Keratinocyte (primary cell): ENCODE data around the gene RMND5A. TPM values are rescaled to one million over a fixed set of nuclear protein-coding genes. Genes with fewer than 3 reads are reported as not detected.

ENCODE experiments used
- DNase-seq: peaks from one replicate; pipeline ENCODE4 v3.0.0-alpha.2; 2011; ENCODE audit warnings: low read depth, missing footprints, low spot score
- FAIRE-seq: peaks from 2 replicates; lab custom pipeline; 2011; peaks lifted over from hg19 to GRCh38; lab: Jason Lieb, UNC
- H2AFZ ChIP-seq: 2 replicates; pipeline ENCODE4 v1.6.0; 2012; ENCODE audit warnings: low read length, control low read depth, inconsistent platforms; ENCODE audit not compliant: control insufficient read depth
- H3K27ac ChIP-seq: 2 replicates; pipeline ENCODE4 v1.5.1; 2011; ENCODE audit warnings: low read length; ENCODE audit not compliant: control insufficient read depth, insufficient read depth
- H3K27me3 ChIP-seq: 3 replicates; pipeline ENCODE4 v1.6.0; 2011; ENCODE audit warnings: low read length; ENCODE audit not compliant: control insufficient read depth, insufficient read depth; ENCODE audit errors: extremely low read depth
- H3K36me3 ChIP-seq, 2 experiments: 2 replicates in 1 of 2; 3 replicates in 1 of 2; pipeline ENCODE4 v1.5.1; 2011; ENCODE audit warnings: low read length in 2 of 2, mild to moderate bottlenecking in 1 of 2; ENCODE audit not compliant: control insufficient read depth in 2 of 2, insufficient read depth in 2 of 2; ENCODE audit errors: extremely low read depth in 1 of 2
- H3K4me1 ChIP-seq: 3 replicates; pipeline ENCODE4 v1.5.1; 2011; ENCODE audit warnings: low read length; ENCODE audit not compliant: control insufficient read depth, insufficient read depth; ENCODE audit errors: extremely low read depth
- H3K4me2 ChIP-seq: 3 replicates; pipeline ENCODE4 v1.6.0; 2011; ENCODE audit warnings: low read depth, low read length; ENCODE audit not compliant: control insufficient read depth, insufficient read depth; ENCODE audit errors: extremely low read depth
- H3K4me3 ChIP-seq, 3 experiments: fragments of 200-600 bp in 1 of 3; sonication (generic) in 1 of 3; 2 replicates in 2 of 3; 3 replicates in 1 of 3; pipeline ENCODE4 v1.5.1; 2011 to 2016; ENCODE audit warnings: low read length in 3 of 3, mild to moderate bottlenecking in 3 of 3, control low read depth in 2 of 3, inconsistent platforms in 1 of 3, low read depth in 1 of 3, mixed read lengths in 1 of 3, mixed run types in 1 of 3, moderate library complexity in 1 of 3; ENCODE audit not compliant: control insufficient read depth in 2 of 3, insufficient read depth in 2 of 3; ENCODE audit errors: extremely low read depth in 1 of 3
- H3K79me2 ChIP-seq: 2 replicates; pipeline ENCODE4 v1.6.0; 2012; ENCODE audit warnings: low read length; ENCODE audit not compliant: control insufficient read depth, insufficient read depth
- H3K9ac ChIP-seq: 3 replicates; pipeline ENCODE4 v1.6.0; 2011; ENCODE audit warnings: low read length; ENCODE audit not compliant: control insufficient read depth, insufficient read depth; ENCODE audit errors: extremely low read depth
- H3K9me1 ChIP-seq: 3 replicates; pipeline ENCODE4 v1.6.0; 2011; ENCODE audit warnings: low read length; ENCODE audit not compliant: control insufficient read depth, insufficient read depth; ENCODE audit errors: extremely low read depth
- H3K9me3 ChIP-seq: 2 replicates; pipeline ENCODE4 v1.5.1; 2012; ENCODE audit warnings: low read depth, low read length; ENCODE audit not compliant: control insufficient read depth
- H4K20me1 ChIP-seq: 3 replicates; pipeline ENCODE4 v1.6.0; 2011; ENCODE audit warnings: low read length; ENCODE audit not compliant: control insufficient read depth, insufficient read depth; ENCODE audit errors: extremely low read depth
- EZH2 ChIP-seq: IDR thresholded peaks from one replicate; pipeline ENCODE4 v1.6.1; 2012; ENCODE audit warnings: inconsistent platforms, mild to moderate bottlenecking, low read length, moderate library complexity
- dilution Hi-C: fragments of 300-500 bp; cut with MboI; formaldehyde crosslinking; loops from one replicate; pipeline ENCODE4 v1.7.0; 2020; ENCODE audit warnings: low sequenced_read_pairs; ENCODE audit not compliant: extremely low pct_ligation_motif_present
- polyA plus RNA-seq, 5 experiments: library from polyadenylated mRNA; depleted of rRNA in 3 of 5; stranded (reverse) in 3 of 5; stranded (forward) in 1 of 5; unstranded in 1 of 5; fragments of >200 nt; gene quantifications; 1 replicate in 1 of 5; 2 replicates in 3 of 5; 3 replicates in 1 of 5; pipeline versions ENCODE4 v1.2.1 to v1.2.3, GENCODE V29; 2011 to 2012; ENCODE audit warnings: missing spikeins in 2 of 5, low read depth in 1 of 5, low replicate concordance in 1 of 5
- TF ChIP-seq, protein P1 (sequence below), 3 experiments: IDR thresholded peaks in 1 of 3; conservative IDR thresholded peaks in 1 of 3; optimal IDR thresholded peaks in 1 of 3; 2 replicates in 2 of 3; 3 replicates in 1 of 3; pipeline versions ENCODE3 to v1.5.1; 2011; ENCODE audit warnings: low read length in 3 of 3, mild to moderate bottlenecking in 3 of 3, moderate library complexity in 2 of 3, control low read depth in 1 of 3, inconsistent platforms in 1 of 3; ENCODE audit not compliant: insufficient read depth in 2 of 3; ENCODE audit errors: extremely low read depth in 1 of 3

The RMND5A gene
- polyA plus RNA-seq, 1 donor (not counting 4 experiments of a cell fraction or from before 2014, with no cell fraction given), result 26.0 TPM

DNA sequence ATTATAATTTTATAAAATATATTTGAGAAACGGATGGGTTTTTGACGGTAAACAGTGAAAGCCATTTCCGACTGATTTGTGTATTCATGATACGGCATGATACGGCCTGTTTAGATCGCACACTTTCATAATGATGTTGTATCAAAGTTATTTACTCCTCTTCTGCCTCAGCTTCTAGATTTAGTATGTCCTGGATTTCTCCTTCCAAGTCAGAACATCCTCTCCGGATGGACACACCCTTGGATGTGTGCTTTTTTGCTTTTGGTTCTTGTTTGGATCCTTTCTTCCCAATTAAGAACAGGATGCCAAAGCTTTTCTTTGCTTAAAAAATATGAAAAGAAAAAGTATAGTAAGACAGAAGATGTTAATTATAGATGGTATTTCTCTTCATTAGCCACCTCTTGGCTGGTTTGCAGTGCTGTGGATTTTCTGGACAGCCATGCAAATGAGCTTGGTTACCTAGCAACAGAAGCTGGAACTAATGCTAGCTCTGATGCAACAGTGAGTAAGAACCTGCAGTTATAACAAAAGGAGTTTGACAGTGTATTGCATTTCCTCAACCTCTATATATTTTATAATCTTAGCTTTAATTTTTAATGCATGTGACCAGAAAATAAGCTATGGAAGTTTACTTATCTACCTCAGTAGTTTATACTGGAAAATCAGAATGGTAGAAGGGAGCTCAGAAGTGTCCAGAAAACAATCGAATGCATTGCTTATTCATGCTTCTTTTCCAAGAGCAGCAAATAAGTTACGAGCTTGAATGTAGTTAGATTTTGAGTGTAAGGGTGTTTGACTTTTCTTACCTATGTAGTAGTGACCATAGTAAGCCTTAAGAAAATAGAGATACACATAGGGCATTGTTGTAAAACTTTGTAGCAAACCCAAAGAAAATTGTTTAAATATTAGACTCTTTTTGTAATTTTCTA is 27.9 kb downstream of the RMND5A start:
- peak overlapping the region; percentile 86 for H3K27ac ChIP-seq
- no peaks in the 10 kb centered on the region for H4K20me1 ChIP-seq
- dilution Hi-C loops, result no loop called here
- H3K9me3 ChIP-seq, result peaks cover 2% of the 10 kb centered on the region
- H3K9me1 ChIP-seq, result no peaks in the 10 kb centered on the region
- peaks cover 9% of the 10 kb centered on the region for H3K4me1 ChIP-seq
- H2AFZ ChIP-seq, result no peak overlapping the region
- H3K79me2 ChIP-seq, result peaks cover 36% of the 10 kb centered on the region
- FAIRE-seq (no peak), DNase-seq (no peak)
- H3K36me3 ChIP-seq, result peaks cover 0 to 10% of the 10 kb centered on the region in 2 experiments
- H3K4me2 ChIP-seq, result peak overlapping the region; percentile 45
- H3K27me3 ChIP-seq, result no peaks in the 10 kb centered on the region
- H3K9ac ChIP-seq, result peak overlapping the region; percentile 18
- no peak for TF ChIP-seq EZH2
- TF ChIP-seq, protein P1, sequence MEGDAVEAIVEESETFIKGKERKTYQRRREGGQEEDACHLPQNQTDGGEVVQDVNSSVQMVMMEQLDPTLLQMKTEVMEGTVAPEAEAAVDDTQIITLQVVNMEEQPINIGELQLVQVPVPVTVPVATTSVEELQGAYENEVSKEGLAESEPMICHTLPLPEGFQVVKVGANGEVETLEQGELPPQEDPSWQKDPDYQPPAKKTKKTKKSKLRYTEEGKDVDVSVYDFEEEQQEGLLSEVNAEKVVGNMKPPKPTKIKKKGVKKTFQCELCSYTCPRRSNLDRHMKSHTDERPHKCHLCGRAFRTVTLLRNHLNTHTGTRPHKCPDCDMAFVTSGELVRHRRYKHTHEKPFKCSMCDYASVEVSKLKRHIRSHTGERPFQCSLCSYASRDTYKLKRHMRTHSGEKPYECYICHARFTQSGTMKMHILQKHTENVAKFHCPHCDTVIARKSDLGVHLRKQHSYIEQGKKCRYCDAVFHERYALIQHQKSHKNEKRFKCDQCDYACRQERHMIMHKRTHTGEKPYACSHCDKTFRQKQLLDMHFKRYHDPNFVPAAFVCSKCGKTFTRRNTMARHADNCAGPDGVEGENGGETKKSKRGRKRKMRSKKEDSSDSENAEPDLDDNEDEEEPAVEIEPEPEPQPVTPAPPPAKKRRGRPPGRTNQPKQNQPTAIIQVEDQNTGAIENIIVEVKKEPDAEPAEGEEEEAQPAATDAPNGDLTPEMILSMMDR (optimal IDR thresholded peaks at IDR 0.05 in 1 of 3, IDR thresholded peaks at IDR 0.05 in 1 of 3, conservative IDR thresholded peaks at IDR 0.05 in 1 of 3; ENCODE audit: extremely low read depth in 1 of 3, insufficient read depth in 2 of 3, low read length in 3 of 3), result no peak
- no peak overlapping the region for H3K4me3 ChIP-seq

DNA sequence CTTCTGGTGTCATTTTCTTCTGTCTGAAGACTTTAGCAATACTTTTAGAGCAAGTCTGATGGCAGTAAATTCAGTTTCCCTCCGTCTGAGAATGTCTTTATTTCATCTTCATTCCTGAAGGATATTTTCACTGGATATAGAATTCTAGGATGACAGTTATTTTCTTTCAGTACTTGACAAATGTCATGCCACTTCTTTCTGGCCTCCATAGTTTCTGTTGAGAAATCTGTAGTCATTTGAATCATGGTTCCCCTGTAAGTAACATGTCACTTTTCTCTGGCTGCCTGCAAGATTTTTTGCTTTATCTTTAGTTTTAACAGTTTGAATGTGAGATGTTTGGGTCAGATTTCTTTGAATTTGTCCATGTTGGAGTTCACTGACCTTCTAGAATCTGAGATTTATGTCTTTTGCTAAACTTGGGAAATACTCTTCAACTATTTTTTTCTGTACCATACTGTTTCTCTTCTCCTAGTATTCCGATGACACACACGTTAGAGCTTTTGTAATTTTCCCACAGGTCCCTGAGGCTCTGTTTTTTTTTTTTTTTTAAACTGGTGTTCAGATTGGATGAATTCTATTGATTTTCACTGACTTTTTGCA is 30.2 kb downstream of the RMND5A start:
- Histone ChIP-seq H3K27ac (no peak overlapping the region), H3K36me3 (peaks cover 2 to 7% of the 10 kb centered on the region in 2 experiments), H3K9me3 (peaks cover 2% of the 10 kb centered on the region), H4K20me1 (no peaks in the 10 kb centered on the region), H3K4me3 (no peak overlapping the region), H3K79me2 (peaks cover 27% of the 10 kb centered on the region), H3K4me2 (no peak overlapping the region), H3K9ac (no peak overlapping the region), H3K27me3 (no peaks in the 10 kb centered on the region), H2AFZ (no peak overlapping the region), H3K9me1 (no peaks in the 10 kb centered on the region), H3K4me1 (peaks cover 9% of the 10 kb centered on the region)
- no peak for FAIRE-seq
- dilution Hi-C loops, result no loop called here
- TF ChIP-seq, protein P1 (optimal IDR thresholded peaks at IDR 0.05 in 1 of 3, IDR thresholded peaks at IDR 0.05 in 1 of 3, conservative IDR thresholded peaks at IDR 0.05 in 1 of 3; ENCODE audit: extremely low read depth in 1 of 3, insufficient read depth in 2 of 3, low read length in 3 of 3), result no peak
- no peak for TF ChIP-seq EZH2
- DNase-seq, result no peak
